ENCODE measurements around the gene HCST. TPM values are rescaled to one million over a fixed set of nuclear protein-coding genes. Genes with fewer than 3 reads are reported as not detected.

Gene HCST
- total and polyA plus RNA-seq, 2 of the 13 experiments (the other 11 are each of a cell fraction or from before 2014, with no cell fraction given): 0.24 to 1.2 TPM

GRCh38 chr19:35942235-35942634, 39.9 kb downstream of the HCST start (continued):
- peak; percentile 75 for TF ChIP-seq ARID4A (CRISPR knock-in tag; IDR thresholded peaks at IDR 0.05; ENCODE audit: borderline replicate concordance)
- no peak; the same call in 1 of the 2 replicates for TF ChIP-seq ZNF12 (CRISPR knock-in tag; IDR thresholded peaks at IDR 0.05)
- peak; percentile 56; the same call in 1 of the 2 replicates for TF ChIP-seq MEIS2 (CRISPR knock-in tag; IDR thresholded peaks at IDR 0.05)
- TF ChIP-seq HOXA3 (CRISPR knock-in tag; IDR thresholded peaks at IDR 0.05): peak; percentile 63; the same call in 1 of the 2 replicates
- TF ChIP-seq ZNF263 (CRISPR knock-in tag; IDR thresholded peaks at IDR 0.05): peak; percentile 27; the same call in 1 of the 2 replicates
- no peak for TF ChIP-seq ZZZ3 (CRISPR knock-in tag; IDR thresholded peaks at IDR 0.05; ENCODE audit: borderline replicate concordance)
- no peak for TF ChIP-seq SP1 (IDR thresholded peaks at IDR 0.05)
- TF ChIP-seq SP1 (CRISPR knock-in tag; IDR thresholded peaks at IDR 0.05): no peak
- no peak for TF ChIP-seq LCORL (IDR thresholded peaks at IDR 0.05)
- peak; percentile 49; the same call in 1 of the 2 replicates for TF ChIP-seq LCORL (CRISPR knock-in tag; IDR thresholded peaks at IDR 0.05)
- 0 out of 4 replicates have a peak, but pooled peaks of 1 of the 2 experiments have one; percentile 39 for TF ChIP-seq HMGXB4 (CRISPR knock-in tag; IDR thresholded peaks at IDR 0.05; ENCODE audit: borderline replicate concordance in 1 of 2, low read depth in 1 of 2)
- TF ChIP-seq KDM2A (CRISPR knock-in tag; IDR thresholded peaks at IDR 0.05; ENCODE audit: borderline replicate concordance, low read depth): no peak
- TF ChIP-seq DMTF1 (CRISPR knock-in tag; IDR thresholded peaks at IDR 0.05): no peak
- no peak; the same call in 1 of the 2 replicates for TF ChIP-seq STAG1 (CRISPR knock-in tag; IDR thresholded peaks at IDR 0.05)
- no peak for TF ChIP-seq PAWR (CRISPR knock-in tag; IDR thresholded peaks at IDR 0.05; ENCODE audit: borderline replicate concordance)
- TF ChIP-seq ZUFSP (CRISPR knock-in tag; IDR thresholded peaks at IDR 0.05; ENCODE audit: borderline replicate concordance): no peak
- TF ChIP-seq RARA (CRISPR knock-in tag; IDR thresholded peaks at IDR 0.05): peak; percentile 29; the same call in 1 of the 2 replicates
- TF ChIP-seq SUZ12 (IDR thresholded peaks at IDR 0.05; ENCODE audit: low read depth, low read length): no peak
- TF ChIP-seq ZNF616 (CRISPR knock-in tag; IDR thresholded peaks at IDR 0.05; ENCODE audit: low read depth): 0 out of 2 replicates have a peak, but pooled peaks have one; percentile 57
- no peak for TF ChIP-seq ELF4 (CRISPR knock-in tag; IDR thresholded peaks at IDR 0.05; ENCODE audit: borderline replicate concordance)
- TF ChIP-seq GATAD2A (CRISPR knock-in tag; IDR thresholded peaks at IDR 0.05): peak; percentile 45
- no peak for TF ChIP-seq ZNF747 (CRISPR knock-in tag; IDR thresholded peaks at IDR 0.05; ENCODE audit: borderline replicate concordance)
